Gastrocnemius medialis (tissue), 4 donors: Measurements from ENCODE around the gene SFMBT2. TPM values are rescaled to one million over a fixed set of nuclear protein-coding genes. Genes with fewer than 3 reads are reported as not detected.

Experiments used
- ATAC-seq, 2 donors: fragments of 150-250 bp; one replicate each; pipeline ENCODE4 v1.9.1; 2016
- DNase-seq, 2 donors: peaks; one replicate each; pipeline ENCODE4 v3.0.0-alpha.2; 2019
- H3K27ac ChIP-seq, 4 donors: fragments of 200-600 bp; sonication (generic); 1 replicate in 1 of 4; 2 replicates in 3 of 4; pipeline ENCODE4 v1.5.1; 2016 to 2018; ENCODE audit warnings: mild to moderate bottlenecking in 2 of 4, moderate library complexity in 1 of 4
- H3K27me3 ChIP-seq, 3 donors: fragments of 200-600 bp; sonication (generic) in 2 of 3; 1 replicate in 1 of 3; 2 replicates in 2 of 3; pipeline versions ENCODE4 v1.5.1 to v1.6.0; 2016 to 2019; ENCODE audit warnings: mild to moderate bottlenecking in 1 of 3, moderate library complexity in 1 of 3
- H3K36me3 ChIP-seq, 2 donors: fragments of 200-600 bp; sonication (generic) in 1 of 2; one replicate each; pipeline ENCODE4 v1.5.1; 2017 to 2018
- H3K4me1 ChIP-seq, 2 donors: fragments of 200-600 bp; sonication (generic) in 1 of 2; one replicate each; pipeline ENCODE4 v1.5.1; 2016 to 2017; ENCODE audit warnings: mild to moderate bottlenecking in 2 of 2
- H3K4me3 ChIP-seq, 4 donors: fragments of 200-600 bp; sonication (generic) in 3 of 4; 1 replicate in 1 of 4; 2 replicates in 3 of 4; pipeline ENCODE4 v1.5.1; 2016 to 2019; ENCODE audit warnings: mild to moderate bottlenecking in 2 of 4
- H3K9me3 ChIP-seq, 3 donors: fragments of 200-600 bp; sonication (generic) in 2 of 3; 1 replicate in 1 of 3; 2 replicates in 2 of 3; pipeline ENCODE4 v1.5.1; 2016 to 2019
- CTCF ChIP-seq, 5 experiments: fragments of 450-650 bp in 3 of 5; fragments of 200-600 bp in 2 of 5; sonication (generic) in 2 of 5; IDR thresholded peaks in 4 of 5; conservative IDR thresholded peaks in 1 of 5; 1 replicate in 4 of 5; 2 replicates in 1 of 5; pipeline ENCODE4 v1.5.1; 2016 to 2019; ENCODE audit warnings: antibody characterized with exemption in 5 of 5, mild to moderate bottlenecking in 3 of 5, moderate library complexity in 3 of 5
- POLR2A ChIP-seq, 2 donors: fragments of 450-650 bp; IDR thresholded peaks; one replicate each; pipeline ENCODE4 v1.6.1; 2017; ENCODE audit warnings: antibody characterized with exemption in 2 of 2, mild to moderate bottlenecking in 2 of 2, moderate library complexity in 2 of 2
- in situ Hi-C, 4 donors: fragments of 200-750 bp; cut with MboI; loops; one replicate each; pipeline versions ENCODE4 v1.15.0 to v1.8.0; 2017; ENCODE audit warnings: low sequenced_read_pairs in 4 of 4
- intact Hi-C: fragments of 100-400 bp; cut with DNase I; formaldehyde crosslinking; loops from one replicate; pipeline ENCODE4 v1.15.1; 2023; ENCODE audit warnings: low total_unique reads
- total RNA-seq, 4 donors: library from RNA; depleted of rRNA; stranded (reverse); fragments of >200 nt; gene quantifications; one replicate each; pipeline versions ENCODE4 v1.1.0 to v1.2.3, GENCODE V29; 2016

SFMBT2 gene
- total RNA-seq, 4 donors from 2014 or later = 1.1 to 6.9 (median 2.1) TPM

GRCh38 chr10:7449063-7449695 is 38.3 kb upstream of the SFMBT2 start:
- H3K27me3 ChIP-seq = no peaks in the 10 kb centered on the region
- H3K36me3 ChIP-seq = no peaks in the 10 kb centered on the region
- no peak overlapping the region for H3K4me3 ChIP-seq
- in situ Hi-C loops = no loop called here
- ATAC-seq (no peak), DNase-seq (no peak)
- H3K4me1 ChIP-seq = no peaks in the 10 kb centered on the region
- H3K9me3 ChIP-seq = no peaks in the 10 kb centered on the region
- intact Hi-C loops = no loop called here
- no peak overlapping the region for H3K27ac ChIP-seq
- TF ChIP-seq POLR2A (IDR thresholded peaks at IDR 0.05) (no peak), CTCF (IDR thresholded peaks at IDR 0.05 in 4 of 5, conservative IDR thresholded peaks at IDR 0.05 in 1 of 5) (no peak)

GRCh38 chr10:7445474-7446185 is 34.8 kb upstream of the SFMBT2 start:
- DNase-seq = no peak
- Histone ChIP-seq H3K27me3 (peaks cover 0 to 4% (median 0%) of the 10 kb centered on the region in 3 donors), H3K36me3 (no peaks in the 10 kb centered on the region), H3K4me1 (no peaks in the 10 kb centered on the region), H3K4me3 (no peak overlapping the region), H3K9me3 (no peaks in the 10 kb centered on the region), H3K27ac (no peak overlapping the region)
- intact Hi-C loops (no loop called here), in situ Hi-C loops (no loop called here)
- TF ChIP-seq POLR2A (IDR thresholded peaks at IDR 0.05) (no peak), CTCF (IDR thresholded peaks at IDR 0.05 in 4 of 5, conservative IDR thresholded peaks at IDR 0.05 in 1 of 5) (no peak)
- ATAC-seq = no peak

- ATAC-seq (no peak), DNase-seq (no peak)
- H3K9me3 ChIP-seq = no peaks in the 10 kb centered on the region
- no peaks in the 10 kb centered on the region for H3K4me1 ChIP-seq
- H3K27me3 ChIP-seq = peaks cover 0 to 7% (median 0%) of the 10 kb centered on the region in 3 donors
- no peak overlapping the region for H3K27ac ChIP-seq
- no peaks in the 10 kb centered on the region for H3K36me3 ChIP-seq
- in situ Hi-C loops = no loop called here
- H3K4me3 ChIP-seq = no peak overlapping the region
- TF ChIP-seq CTCF (IDR thresholded peaks at IDR 0.05 in 4 of 5, conservative IDR thresholded peaks at IDR 0.05 in 1 of 5) (no peak), POLR2A (IDR thresholded peaks at IDR 0.05) (no peak)
- intact Hi-C loops = no loop called here
These were observed 33.8 kb upstream of the SFMBT2 start for GRCh38 chr10:7444551-7445121.

GRCh38 chr10:7443036-7443435 is 32.2 kb upstream of the SFMBT2 start:
- in situ Hi-C loops = no loop called here

More at GRCh38 chr10:7443036-7443435, 32.2 kb upstream of the SFMBT2 start:
- Histone ChIP-seq H3K36me3 (no peaks in the 10 kb centered on the region), H3K27ac (no peak overlapping the region), H3K27me3 (peaks cover 0 to 8% (median 0%) of the 10 kb centered on the region in 3 donors), H3K4me1 (no peaks in the 10 kb centered on the region), H3K9me3 (no peaks in the 10 kb centered on the region), H3K4me3 (no peak overlapping the region)
- DNase-seq = no peak
- TF ChIP-seq POLR2A (IDR thresholded peaks at IDR 0.05) = no peak
- TF ChIP-seq CTCF (IDR thresholded peaks at IDR 0.05 in 4 of 5, conservative IDR thresholded peaks at IDR 0.05 in 1 of 5) = no peak
- intact Hi-C loops = no loop called here
- no peak for ATAC-seq
